Measurements from ENCODE around the gene RBM47.

GRCh38 chr4:40438384-40439026 is 191.2 kb downstream of the RBM47 start:
- TF ChIP-seq ZNF146 (CRISPR knock-in tag; IDR thresholded peaks at IDR 0.05; ENCODE audit: unreplicated experiment) = no peak
- TF ChIP-seq ZNF143 (CRISPR knock-in tag; IDR thresholded peaks at IDR 0.05) = no peak
